ENCODE results near the gene ZNF184. TPM values are rescaled to one million over a fixed set of nuclear protein-coding genes. Genes with fewer than 3 reads are reported as not detected.

ZNF184 gene
- total and polyA plus RNA-seq, 10 of the 15 experiments (the other 5 are each of a cell fraction or from before 2014, with no cell fraction given) = 4.1 to 15.1 (median 8.3) TPM

DNA sequence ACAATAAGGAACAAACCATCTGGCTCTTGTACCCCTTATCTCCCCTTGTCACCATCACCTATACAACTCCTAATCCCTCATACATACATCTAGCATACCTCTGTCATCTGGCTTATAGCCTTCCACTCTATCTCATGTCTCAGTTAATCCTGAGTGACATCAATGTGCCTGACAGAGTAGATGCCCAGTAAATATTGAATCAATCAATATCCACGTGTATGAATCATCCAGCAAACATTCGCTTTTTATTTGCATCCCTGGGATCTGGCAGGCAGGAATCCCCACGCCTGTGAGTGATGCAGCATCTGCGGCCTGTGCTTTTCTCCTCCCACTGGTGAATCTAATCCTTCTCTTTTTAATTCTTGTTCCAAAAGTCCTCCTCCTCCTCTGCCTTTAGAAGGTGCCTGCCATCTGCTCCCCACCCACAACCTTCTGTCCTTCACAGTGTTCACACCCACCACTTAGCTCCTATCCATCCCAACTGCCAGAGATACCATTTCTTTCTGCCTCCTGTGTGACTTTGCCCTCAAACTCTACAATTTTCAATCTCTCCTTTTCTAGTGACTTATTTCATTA, 46.8 kb downstream of the ZNF184 start:
- no peak for FAIRE-seq
- Histone ChIP-seq H3K4me2 (ENCODE audit: control insufficient read depth, insufficient read depth) (no peak overlapping the region), H3K36me3 (ENCODE audit: control insufficient read depth in 2 of 2, insufficient read depth in 2 of 2, low read length in 1 of 2) (no peaks in the 10 kb centered on the region), H3K27ac (ENCODE audit: control insufficient read depth, insufficient read depth) (no peak overlapping the region), H3K9me3 (replicated peaks; ENCODE audit: control insufficient read depth, insufficient read depth, low read length) (no peaks in the 10 kb centered on the region; the same call in 1 of the 3 replicates), H3K4me1 (ENCODE audit: control insufficient read depth, insufficient read depth, low read length) (no peaks in the 10 kb centered on the region), H3K4me3 (no peak overlapping the region), H2AFZ (ENCODE audit: control insufficient read depth, low read depth, low read length) (no peak overlapping the region), H3K27me3 (replicated peaks in 1 of 2; ENCODE audit: control insufficient read depth in 2 of 2, insufficient read depth in 2 of 2, low read length in 1 of 2) (no peaks in the 10 kb centered on the region), H3K9ac (ENCODE audit: control insufficient read depth, insufficient read depth, low read length) (no peak overlapping the region), H3K79me2 (ENCODE audit: control insufficient read depth, insufficient read depth, low read length) (no peaks in the 10 kb centered on the region), H4K20me1 (ENCODE audit: control insufficient read depth, insufficient read depth) (no peaks in the 10 kb centered on the region)
- DNase-seq (ENCODE audit: low read depth, low spot score) = no peak
- WGBS (ENCODE audit: insufficient coverage, insufficient replicate concordance, low lambda C conversion rate, missing lambda C conversion rate) = 52% methylated on average over 4 of the region's 4 CpGs
- no peak for ATAC-seq
- CTCF ChIA-PET = no interaction called here
- in situ Hi-C loops (cut with MboI) (no loop called here), intact Hi-C loops (cut with micrococcal nuclease; ENCODE audit: unreplicated experiment) (no loop called here)
- BruUV-seq (replicated peaks) = no TSS peak
- POLR2A ChIA-PET = no interaction called here
- SMC1A ChIA-PET (ENCODE audit: uncharacterized antibody, unreplicated experiment) = interaction anchor here (0.7 kb wide), 1 partner anchor 43 kb away, joined by 3 read pairs; no protein-coding TSS in a partner anchor
- RAD21 ChIA-PET (ENCODE audit: unreplicated experiment) = no interaction called here
- TF ChIP-seq, protein P1, sequence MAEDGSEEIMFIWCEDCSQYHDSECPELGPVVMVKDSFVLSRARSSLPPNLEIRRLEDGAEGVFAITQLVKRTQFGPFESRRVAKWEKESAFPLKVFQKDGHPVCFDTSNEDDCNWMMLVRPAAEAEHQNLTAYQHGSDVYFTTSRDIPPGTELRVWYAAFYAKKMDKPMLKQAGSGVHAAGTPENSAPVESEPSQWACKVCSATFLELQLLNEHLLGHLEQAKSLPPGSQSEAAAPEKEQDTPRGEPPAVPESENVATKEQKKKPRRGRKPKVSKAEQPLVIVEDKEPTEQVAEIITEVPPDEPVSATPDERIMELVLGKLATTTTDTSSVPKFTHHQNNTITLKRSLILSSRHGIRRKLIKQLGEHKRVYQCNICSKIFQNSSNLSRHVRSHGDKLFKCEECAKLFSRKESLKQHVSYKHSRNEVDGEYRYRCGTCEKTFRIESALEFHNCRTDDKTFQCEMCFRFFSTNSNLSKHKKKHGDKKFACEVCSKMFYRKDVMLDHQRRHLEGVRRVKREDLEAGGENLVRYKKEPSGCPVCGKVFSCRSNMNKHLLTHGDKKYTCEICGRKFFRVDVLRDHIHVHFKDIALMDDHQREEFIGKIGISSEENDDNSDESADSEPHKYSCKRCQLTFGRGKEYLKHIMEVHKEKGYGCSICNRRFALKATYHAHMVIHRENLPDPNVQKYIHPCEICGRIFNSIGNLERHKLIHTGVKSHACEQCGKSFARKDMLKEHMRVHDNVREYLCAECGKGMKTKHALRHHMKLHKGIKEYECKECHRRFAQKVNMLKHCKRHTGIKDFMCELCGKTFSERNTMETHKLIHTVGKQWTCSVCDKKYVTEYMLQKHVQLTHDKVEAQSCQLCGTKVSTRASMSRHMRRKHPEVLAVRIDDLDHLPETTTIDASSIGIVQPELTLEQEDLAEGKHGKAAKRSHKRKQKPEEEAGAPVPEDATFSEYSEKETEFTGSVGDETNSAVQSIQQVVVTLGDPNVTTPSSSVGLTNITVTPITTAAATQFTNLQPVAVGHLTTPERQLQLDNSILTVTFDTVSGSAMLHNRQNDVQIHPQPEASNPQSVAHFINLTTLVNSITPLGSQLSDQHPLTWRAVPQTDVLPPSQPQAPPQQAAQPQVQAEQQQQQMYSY (CRISPR knock-in tag; IDR thresholded peaks at IDR 0.05) = no peak
- TF ChIP-seq KLF5 (IDR thresholded peaks at IDR 0.05; ENCODE audit: partially characterized antibody) = no peak
- TF ChIP-seq CREB1 (IDR thresholded peaks at IDR 0.05; ENCODE audit: low read depth) = no peak
- TF ChIP-seq KAT2A (conservative IDR thresholded peaks at IDR 0.05; ENCODE audit: control insufficient read depth, low read depth, low read length) = no peak
- TF ChIP-seq MTA3 (IDR thresholded peaks at IDR 0.05; ENCODE audit: borderline replicate concordance, low read length) = no peak
- no peak for TF ChIP-seq MTA2 (IDR thresholded peaks at IDR 0.05; ENCODE audit: low read depth)
- TF ChIP-seq RUNX3 (IDR thresholded peaks at IDR 0.05; ENCODE audit: low read length) = no peak
- no peak for TF ChIP-seq ESRRA (IDR thresholded peaks at IDR 0.05; ENCODE audit: low read length)
- TF ChIP-seq EGR1 (IDR thresholded peaks at IDR 0.05; ENCODE audit: borderline replicate concordance in 1 of 2, low read depth in 2 of 2, low read length in 2 of 2) = no peak
- TF ChIP-seq, protein P2, sequence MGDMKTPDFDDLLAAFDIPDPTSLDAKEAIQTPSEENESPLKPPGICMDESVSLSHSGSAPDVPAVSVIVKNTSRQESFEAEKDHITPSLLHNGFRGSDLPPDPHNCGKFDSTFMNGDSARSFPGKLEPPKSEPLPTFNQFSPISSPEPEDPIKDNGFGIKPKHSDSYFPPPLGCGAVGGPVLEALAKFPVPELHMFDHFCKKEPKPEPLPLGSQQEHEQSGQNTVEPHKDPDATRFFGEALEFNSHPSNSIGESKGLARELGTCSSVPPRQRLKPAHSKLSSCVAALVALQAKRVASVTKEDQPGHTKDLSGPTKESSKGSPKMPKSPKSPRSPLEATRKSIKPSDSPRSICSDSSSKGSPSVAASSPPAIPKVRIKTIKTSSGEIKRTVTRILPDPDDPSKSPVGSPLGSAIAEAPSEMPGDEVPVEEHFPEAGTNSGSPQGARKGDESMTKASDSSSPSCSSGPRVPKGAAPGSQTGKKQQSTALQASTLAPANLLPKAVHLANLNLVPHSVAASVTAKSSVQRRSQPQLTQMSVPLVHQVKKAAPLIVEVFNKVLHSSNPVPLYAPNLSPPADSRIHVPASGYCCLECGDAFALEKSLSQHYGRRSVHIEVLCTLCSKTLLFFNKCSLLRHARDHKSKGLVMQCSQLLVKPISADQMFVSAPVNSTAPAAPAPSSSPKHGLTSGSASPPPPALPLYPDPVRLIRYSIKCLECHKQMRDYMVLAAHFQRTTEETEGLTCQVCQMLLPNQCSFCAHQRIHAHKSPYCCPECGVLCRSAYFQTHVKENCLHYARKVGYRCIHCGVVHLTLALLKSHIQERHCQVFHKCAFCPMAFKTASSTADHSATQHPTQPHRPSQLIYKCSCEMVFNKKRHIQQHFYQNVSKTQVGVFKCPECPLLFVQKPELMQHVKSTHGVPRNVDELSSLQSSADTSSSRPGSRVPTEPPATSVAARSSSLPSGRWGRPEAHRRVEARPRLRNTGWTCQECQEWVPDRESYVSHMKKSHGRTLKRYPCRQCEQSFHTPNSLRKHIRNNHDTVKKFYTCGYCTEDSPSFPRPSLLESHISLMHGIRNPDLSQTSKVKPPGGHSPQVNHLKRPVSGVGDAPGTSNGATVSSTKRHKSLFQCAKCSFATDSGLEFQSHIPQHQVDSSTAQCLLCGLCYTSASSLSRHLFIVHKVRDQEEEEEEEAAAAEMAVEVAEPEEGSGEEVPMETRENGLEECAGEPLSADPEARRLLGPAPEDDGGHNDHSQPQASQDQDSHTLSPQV (IDR thresholded peaks at IDR 0.05) = no peak
- TF ChIP-seq MEF2B (IDR thresholded peaks at IDR 0.05; ENCODE audit: partially characterized antibody, poor library complexity, severe bottlenecking) = no peak
- TF ChIP-seq RELB (IDR thresholded peaks at IDR 0.05; ENCODE audit: low read depth) = no peak
- TF ChIP-seq, protein P3, sequence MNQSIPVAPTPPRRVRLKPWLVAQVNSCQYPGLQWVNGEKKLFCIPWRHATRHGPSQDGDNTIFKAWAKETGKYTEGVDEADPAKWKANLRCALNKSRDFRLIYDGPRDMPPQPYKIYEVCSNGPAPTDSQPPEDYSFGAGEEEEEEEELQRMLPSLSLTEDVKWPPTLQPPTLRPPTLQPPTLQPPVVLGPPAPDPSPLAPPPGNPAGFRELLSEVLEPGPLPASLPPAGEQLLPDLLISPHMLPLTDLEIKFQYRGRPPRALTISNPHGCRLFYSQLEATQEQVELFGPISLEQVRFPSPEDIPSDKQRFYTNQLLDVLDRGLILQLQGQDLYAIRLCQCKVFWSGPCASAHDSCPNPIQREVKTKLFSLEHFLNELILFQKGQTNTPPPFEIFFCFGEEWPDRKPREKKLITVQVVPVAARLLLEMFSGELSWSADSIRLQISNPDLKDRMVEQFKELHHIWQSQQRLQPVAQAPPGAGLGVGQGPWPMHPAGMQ (IDR thresholded peaks at IDR 0.05; ENCODE audit: borderline replicate concordance) = no peak

Data from GM12878 (cell line).